ENCODE results near the gene CMSS1. TPM values are rescaled to one million over a fixed set of nuclear protein-coding genes. Genes with fewer than 3 reads are reported as not detected.

Gene CMSS1
- polyA plus RNA-seq, 1 of the 3 experiments (the other 2 are of a cell fraction) = 9.1 TPM

DNA sequence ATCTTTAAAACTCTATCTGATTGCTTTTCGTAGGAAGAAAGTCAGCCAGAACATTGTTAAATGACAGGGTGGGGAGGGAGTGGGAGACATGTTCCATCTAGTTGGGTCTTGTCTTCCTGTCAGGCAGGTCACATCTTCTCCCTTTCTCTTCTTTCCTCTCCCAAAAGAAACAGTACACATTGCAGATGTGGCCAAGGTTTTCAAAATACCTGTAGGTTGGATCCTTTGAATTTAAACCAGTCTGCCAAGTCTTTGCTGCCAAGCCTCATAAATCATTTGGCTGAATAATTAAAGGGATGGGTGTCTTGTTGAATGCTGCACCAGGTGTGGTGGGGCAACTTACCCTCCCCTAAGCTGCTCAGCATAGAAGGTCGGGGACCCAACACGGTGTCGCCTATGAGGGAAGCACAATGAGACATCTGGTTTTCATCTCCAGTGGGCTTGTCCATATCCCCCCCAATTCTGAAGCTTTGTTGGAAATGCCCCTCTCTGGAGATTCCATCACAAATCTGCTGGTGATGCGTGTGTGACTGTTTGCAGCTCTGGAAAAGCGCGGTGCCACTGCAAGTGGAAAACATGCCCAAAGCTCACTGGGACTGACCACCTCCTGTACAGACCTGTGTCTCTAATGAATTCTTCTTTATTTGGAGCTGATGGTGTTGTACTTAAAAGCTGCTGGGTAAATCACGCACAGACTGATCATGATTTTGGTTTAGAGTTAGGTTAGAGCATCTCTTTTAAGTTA lies 184.0 kb downstream of the CMSS1 start:
- TF ChIP-seq TCF12 (IDR thresholded peaks at IDR 0.05) (no peak), MEF2A (IDR thresholded peaks at IDR 0.05; ENCODE audit: borderline replicate concordance, low read depth) (no peak), FOXM1 (IDR thresholded peaks at IDR 0.05; ENCODE audit: low read depth) (no peak), GABPA (IDR thresholded peaks at IDR 0.05; ENCODE audit: low read depth) (no peak), CHD2 (IDR thresholded peaks at IDR 0.05; ENCODE audit: low read length, partially characterized antibody) (no peak), NRF1 (IDR thresholded peaks at IDR 0.05; ENCODE audit: low read depth, low read length) (no peak), RCOR1 (IDR thresholded peaks at IDR 0.05; ENCODE audit: low read length) (no peak), ELF1 (IDR thresholded peaks at IDR 0.05) (no peak), RXRA (IDR thresholded peaks at IDR 0.05; ENCODE audit: borderline replicate concordance, low read depth) (no peak)
- Histone ChIP-seq H3K9me2 (no peaks in the 10 kb centered on the region), H3K27me3 (ENCODE audit: insufficient read depth) (no peaks in the 10 kb centered on the region), H3K4me3 (ENCODE audit: low read depth in 2 of 2, low read length in 1 of 2) (no peak overlapping the region), H3K4me1 (ENCODE audit: control insufficient read depth in 1 of 2, insufficient read depth in 2 of 2, low read depth in 1 of 2, low read length in 1 of 2) (peaks cover 7 to 21% of the 10 kb centered on the region in 2 experiments), H3K9me3 (no peaks in the 10 kb centered on the region), H3F3A (replicated peaks; ENCODE audit: insufficient read depth) (peaks cover 25% of the 10 kb centered on the region), H4K20me1 (ENCODE audit: insufficient read depth) (no peaks in the 10 kb centered on the region), H3K36me3 (replicated peaks in 1 of 2; ENCODE audit: control insufficient read depth in 1 of 2, insufficient read depth in 2 of 2, low read length in 1 of 2) (no peaks in the 10 kb centered on the region), H3K9ac (no peak overlapping the region), H3K4me2 (no peak overlapping the region), H3K79me2 (ENCODE audit: insufficient read depth) (no peaks in the 10 kb centered on the region), H2AFZ (ENCODE audit: low read depth) (no peak overlapping the region), H3K27ac (ENCODE audit: low read depth in 2 of 2, low read length in 1 of 2) (peak overlapping the region in 1 of 2 experiments; percentile 76; a peak in 3 of 4 replicates)
- POLR2A ChIA-PET = no interaction called here
- 94% methylated on average over 7 of the region's 8 CpGs for WGBS (ENCODE audit: low lambda C conversion rate)
- CTCF ChIA-PET = no interaction called here
- DNase-seq = no peak

- Histone ChIP-seq H4K20me1 (ENCODE audit: insufficient read depth) (no peaks in the 10 kb centered on the region), H3K4me1 (ENCODE audit: control insufficient read depth in 1 of 2, insufficient read depth in 2 of 2, low read depth in 1 of 2, low read length in 1 of 2) (peaks cover 7 to 29% of the 10 kb centered on the region in 2 experiments), H3F3A (replicated peaks; ENCODE audit: insufficient read depth) (peaks cover 31% of the 10 kb centered on the region), H3K36me3 (replicated peaks in 1 of 2; ENCODE audit: control insufficient read depth in 1 of 2, insufficient read depth in 2 of 2, low read length in 1 of 2) (no peaks in the 10 kb centered on the region), H2AFZ (ENCODE audit: low read depth) (0 out of 2 replicates have a peak overlapping the region, but pooled peaks have one; percentile 4), H3K4me3 (ENCODE audit: low read depth in 2 of 2, low read length in 1 of 2) (no peak overlapping the region), H3K9me3 (no peaks in the 10 kb centered on the region), H3K79me2 (ENCODE audit: insufficient read depth) (no peaks in the 10 kb centered on the region), H3K27ac (ENCODE audit: low read depth in 2 of 2, low read length in 1 of 2) (peak overlapping the region; percentile 55 to 76; a peak in 3 of 4 replicates), H3K27me3 (ENCODE audit: insufficient read depth) (no peaks in the 10 kb centered on the region), H3K9ac (peak overlapping the region; percentile 26; the same call in 1 of the 2 replicates), H3K9me2 (no peaks in the 10 kb centered on the region), H3K4me2 (peak overlapping the region; percentile 24; the same call in 1 of the 2 replicates)
- no peak for DNase-seq
- ChIA-PET POLR2A (no interaction called here), CTCF (interaction anchor here (1.3 kb wide), 1 partner anchor 15 kb away, joined by 4 read pairs; no protein-coding TSS in a partner anchor)
- 19% methylated on average over 4 of the region's 4 CpGs for WGBS (ENCODE audit: low lambda C conversion rate)
- no peak for TF ChIP-seq RCOR1 (IDR thresholded peaks at IDR 0.05; ENCODE audit: low read length)
- no peak for TF ChIP-seq MXI1 (IDR thresholded peaks at IDR 0.05; ENCODE audit: low read depth, low read length)
- TF ChIP-seq FOSL2 (IDR thresholded peaks at IDR 0.05; ENCODE audit: borderline replicate concordance, low read depth) = peak; percentile 93; the same call in 1 of the 2 replicates
- TF ChIP-seq FOXM1 (IDR thresholded peaks at IDR 0.05; ENCODE audit: low read depth) = peak; percentile 93
- TF ChIP-seq SMC3 (IDR thresholded peaks at IDR 0.05; ENCODE audit: low read depth, low read length) = no peak; the same call in 1 of the 2 replicates
- peak; percentile 98 for TF ChIP-seq PBX3 (IDR thresholded peaks at IDR 0.05)
- TF ChIP-seq TCF12 (IDR thresholded peaks at IDR 0.05) = peak; percentile 95
- no peak for TF ChIP-seq CTCF (IDR thresholded peaks at IDR 0.05)
- TF ChIP-seq, protein P1, sequence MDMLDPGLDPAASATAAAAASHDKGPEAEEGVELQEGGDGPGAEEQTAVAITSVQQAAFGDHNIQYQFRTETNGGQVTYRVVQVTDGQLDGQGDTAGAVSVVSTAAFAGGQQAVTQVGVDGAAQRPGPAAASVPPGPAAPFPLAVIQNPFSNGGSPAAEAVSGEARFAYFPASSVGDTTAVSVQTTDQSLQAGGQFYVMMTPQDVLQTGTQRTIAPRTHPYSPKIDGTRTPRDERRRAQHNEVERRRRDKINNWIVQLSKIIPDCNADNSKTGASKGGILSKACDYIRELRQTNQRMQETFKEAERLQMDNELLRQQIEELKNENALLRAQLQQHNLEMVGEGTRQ (IDR thresholded peaks at IDR 0.05; ENCODE audit: borderline replicate concordance, low read depth, low read length) = no peak
- TF ChIP-seq GABPA (IDR thresholded peaks at IDR 0.05; ENCODE audit: low read depth) = no peak
- TF ChIP-seq SIN3A (IDR thresholded peaks at IDR 0.05; ENCODE audit: borderline replicate concordance, low read depth, low read length) = peak; percentile 48; the same call in 1 of the 2 replicates
- TF ChIP-seq EP300 (IDR thresholded peaks at IDR 0.05; ENCODE audit: borderline replicate concordance in 1 of 2, low read depth in 1 of 2, low read length in 1 of 2) = peak in 1 of 2 experiments; percentile 97; a peak in 2 of 4 replicates
- TF ChIP-seq RAD21 (IDR thresholded peaks at IDR 0.05; ENCODE audit: low read length) = no peak
Observed at GRCh38 chr3:100002599-100003350, 185.1 kb downstream of the CMSS1 start.

Data from SK-N-SH (cell line).